ENCODE measurements around the gene ERLIN1.

ERLIN1 gene

DNA sequence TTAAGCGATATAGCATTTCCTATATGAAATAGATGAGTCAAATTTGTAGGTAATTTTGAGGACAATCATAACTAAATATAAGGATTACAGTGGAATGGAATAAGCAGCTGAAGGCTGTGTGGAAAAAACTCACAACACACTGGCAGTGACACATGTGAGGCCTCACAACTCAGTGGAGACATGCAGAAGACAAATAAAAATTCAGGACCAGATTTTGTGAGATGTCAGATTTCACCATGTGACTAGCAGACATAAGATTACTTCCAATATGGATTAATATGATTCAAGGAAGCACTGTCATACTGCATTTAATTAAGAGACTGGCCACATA, 17.6 kb downstream of the ERLIN1 start:
- DNase-seq = no peak

DNA sequence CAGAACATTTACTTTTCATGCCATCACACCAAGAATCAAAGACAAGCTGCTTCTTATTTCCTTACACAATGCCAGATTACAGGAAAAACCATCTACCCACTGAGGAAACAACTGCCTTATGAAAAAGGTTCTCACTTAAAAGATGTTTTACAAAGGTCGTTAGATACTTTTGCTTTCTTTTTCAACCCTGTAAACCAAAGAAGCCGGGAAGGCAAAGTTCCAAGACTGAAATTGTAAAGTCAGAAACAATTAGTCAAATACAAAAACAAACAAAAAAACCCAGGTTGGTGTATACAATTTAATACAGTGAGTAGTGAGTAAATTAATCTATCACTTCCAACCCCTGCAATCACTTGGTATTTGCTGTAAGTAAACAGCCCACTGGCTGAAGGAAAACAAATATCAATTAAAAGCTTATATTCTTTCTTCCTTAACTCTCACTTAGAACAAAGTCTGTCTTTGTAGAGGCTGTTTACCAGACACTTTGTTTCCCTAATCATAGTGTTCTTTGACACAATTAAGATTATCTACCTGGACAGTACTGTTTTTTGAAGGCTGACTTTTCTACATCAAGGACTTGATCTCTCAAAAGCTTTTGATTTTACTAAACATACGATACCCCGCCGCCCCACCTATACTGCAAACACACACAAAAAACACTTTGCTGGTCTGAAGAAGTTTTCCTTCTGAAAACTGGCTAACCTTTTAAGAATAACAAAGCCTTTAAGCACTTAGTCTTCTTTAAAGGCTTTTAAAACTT, 18.1 kb downstream of the ERLIN1 start:
- no peak for DNase-seq

DNA sequence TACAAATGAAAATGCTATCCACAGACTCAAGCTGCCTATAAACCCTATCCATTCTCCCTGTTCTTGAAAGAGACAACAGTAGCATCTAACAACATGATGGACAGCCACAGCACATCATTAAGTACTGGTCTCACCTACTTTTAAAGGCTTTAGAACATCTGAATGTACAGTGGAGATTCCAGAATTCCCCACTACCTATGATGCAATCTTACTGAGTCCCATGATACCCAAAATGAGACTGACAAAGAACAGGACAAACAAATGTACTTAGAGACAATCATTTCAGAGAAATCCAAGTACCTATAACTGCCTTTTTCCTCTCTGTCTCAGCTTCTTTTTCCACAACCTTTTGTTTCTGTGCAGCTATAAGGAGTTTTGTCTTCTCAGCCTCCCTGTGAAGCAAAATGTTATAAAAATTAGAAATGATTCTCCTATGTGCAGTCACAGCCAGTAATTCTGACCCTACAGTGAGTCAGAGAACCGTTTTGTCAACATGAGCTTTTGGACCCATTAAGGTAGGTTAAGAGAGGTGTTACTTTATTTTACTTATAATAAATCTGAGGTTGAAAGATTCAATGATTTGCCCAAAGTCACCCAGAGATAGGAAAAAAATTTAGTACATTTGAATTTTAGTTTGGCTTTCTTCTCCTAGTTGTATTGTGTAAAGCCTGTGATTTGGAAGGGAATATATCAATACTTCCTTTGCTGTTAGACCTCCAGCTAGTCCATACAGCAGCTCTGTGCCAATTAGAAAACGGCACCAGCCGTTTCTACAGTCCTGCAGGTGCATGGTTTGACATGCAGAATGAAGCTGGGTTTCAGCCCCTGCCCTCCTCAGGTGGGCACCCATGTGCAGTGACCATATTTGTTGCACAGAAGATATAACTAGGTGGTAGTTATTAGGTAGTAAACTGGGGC, 21.9 kb downstream of the ERLIN1 start:
- no peak for DNase-seq

DNA sequence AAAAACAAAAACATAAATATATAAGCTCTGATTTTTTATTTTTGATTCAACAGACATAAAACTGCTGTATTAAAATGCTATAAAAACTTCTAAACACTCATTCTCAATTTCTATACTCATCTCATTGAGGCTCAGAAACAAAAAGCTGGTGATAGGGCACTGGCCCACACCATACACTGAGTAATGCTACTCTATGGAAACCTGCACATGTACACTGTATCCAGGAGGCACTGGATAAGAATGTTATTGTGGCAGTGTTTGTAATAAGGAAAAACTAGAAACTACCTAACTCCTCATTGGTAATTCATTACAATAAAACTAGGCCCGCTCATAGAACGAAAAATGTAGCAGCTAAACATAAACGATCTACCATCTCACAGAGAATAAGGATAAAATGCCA, 23.1 kb downstream of the ERLIN1 start:
- DNase-seq = no peak

DNA sequence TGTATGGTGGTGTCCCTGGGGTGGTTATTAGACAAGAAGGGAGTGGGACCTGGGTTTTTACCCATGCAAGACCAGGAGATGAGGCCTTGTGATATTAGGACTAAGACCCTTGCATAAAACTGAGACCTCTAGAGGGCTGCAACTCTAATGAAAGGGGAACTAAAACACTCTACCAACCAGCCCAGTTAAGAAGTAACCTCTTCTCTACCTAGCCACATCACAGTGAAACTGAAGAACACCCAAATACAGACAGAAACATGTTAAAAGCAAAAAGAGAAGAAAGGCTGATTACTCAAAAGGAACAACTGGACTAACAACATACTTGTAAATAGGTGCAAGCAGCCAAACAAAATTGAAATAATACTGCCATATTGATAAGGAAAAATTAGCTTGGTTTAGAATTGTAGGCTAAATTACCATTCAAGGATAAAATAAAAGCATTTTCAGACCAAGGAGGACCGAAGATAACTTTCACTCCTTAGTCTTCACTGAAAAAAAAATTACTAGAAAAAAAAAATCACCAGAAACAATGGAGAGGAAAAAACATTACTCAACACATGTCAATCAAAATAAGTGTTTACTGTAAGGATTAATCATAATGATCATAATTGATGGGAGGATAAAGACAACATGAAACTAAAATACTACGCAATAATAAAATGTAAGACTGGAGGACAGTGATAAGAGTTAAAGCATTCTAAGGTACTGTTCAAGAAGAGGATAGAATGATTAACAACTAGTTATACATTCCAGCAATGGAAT, 27.6 kb downstream of the ERLIN1 start:
- no peak for DNase-seq

DNA sequence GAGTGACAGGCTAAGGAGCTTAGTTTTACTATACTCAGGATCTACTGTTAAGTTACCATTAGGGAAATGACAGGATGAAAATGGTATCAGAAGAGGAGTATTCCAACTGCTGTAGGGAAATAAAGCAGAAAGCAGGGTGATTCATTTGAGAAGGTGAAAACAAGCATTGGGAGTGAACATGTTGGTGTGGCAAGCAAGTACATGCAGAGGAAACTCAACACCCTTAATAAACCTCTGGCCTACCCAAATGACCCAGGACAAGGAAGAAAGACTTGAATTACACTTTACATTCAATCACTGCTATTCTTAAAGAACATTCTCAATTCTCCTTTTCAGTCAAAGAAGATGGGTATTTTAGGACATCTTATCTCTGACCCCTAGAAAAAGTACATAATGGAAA, 28.7 kb downstream of the ERLIN1 start:
- DNase-seq = no peak

DNA sequence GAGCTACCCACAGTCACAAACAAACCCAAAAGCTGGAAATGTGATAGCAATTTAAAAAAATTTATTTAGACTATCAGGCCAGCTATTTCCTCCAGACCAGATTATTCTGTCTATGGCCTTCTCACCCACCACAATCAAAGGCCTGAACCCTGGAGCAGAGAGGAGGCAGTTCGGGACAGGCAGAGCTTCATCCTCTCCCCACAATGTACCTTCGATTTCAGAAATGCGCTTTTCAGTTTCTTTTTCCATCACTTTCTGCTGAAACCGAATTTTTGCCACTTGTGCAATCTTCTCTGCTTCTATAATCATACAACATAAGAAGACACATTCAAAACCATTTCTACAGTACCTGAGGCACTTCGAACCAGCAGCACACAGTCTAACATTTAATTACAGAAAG, 29.9 kb downstream of the ERLIN1 start:
- DNase-seq = no peak

DNA sequence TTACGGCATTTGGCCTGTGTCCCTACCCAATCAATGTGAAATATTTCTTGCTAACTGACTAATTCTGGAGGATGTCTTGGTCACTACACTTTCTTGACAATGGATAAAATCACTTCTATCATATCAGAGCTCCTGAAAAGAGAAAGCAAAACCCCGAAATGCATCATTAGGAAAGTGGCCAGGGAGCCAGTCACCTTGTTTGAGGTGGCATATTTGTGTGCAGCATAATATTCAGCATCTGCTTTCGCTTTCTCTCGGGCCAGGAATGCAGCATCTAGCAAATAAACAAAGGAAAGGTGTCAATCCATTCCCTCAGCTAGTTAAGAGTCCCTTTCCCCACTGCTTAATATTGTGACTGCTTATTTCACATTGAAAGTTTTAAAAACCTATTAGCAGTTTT, 31.2 kb downstream of the ERLIN1 start:
- DNase-seq = no peak

DNA sequence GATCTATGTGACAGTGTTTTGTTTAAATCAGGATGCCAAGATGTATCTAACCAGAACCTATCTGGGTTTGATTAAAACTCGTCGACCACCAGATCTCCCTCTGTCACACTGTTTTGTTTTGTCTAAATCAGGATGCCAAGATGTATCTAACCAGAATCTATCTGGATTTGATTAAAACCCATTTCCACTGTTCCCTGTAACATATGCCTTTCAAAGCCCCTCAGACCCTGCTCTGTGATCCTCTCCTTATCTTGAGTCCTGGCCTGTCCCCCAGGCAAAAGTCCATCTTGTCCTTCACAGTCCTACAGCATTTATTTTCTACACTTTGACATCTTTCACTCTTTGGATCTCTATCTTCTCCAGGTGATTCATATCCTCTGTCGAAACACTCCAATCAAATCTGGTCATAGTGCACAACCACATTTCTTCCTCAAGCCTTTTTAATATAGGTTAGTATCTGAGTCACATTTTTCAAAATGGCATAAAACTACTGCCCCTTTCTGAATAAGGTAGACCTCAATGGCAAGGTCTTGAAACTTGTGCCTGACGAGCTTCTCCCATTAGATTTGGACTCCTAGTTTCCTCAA, 32.5 kb downstream of the ERLIN1 start:
- no peak for DNase-seq

DNA sequence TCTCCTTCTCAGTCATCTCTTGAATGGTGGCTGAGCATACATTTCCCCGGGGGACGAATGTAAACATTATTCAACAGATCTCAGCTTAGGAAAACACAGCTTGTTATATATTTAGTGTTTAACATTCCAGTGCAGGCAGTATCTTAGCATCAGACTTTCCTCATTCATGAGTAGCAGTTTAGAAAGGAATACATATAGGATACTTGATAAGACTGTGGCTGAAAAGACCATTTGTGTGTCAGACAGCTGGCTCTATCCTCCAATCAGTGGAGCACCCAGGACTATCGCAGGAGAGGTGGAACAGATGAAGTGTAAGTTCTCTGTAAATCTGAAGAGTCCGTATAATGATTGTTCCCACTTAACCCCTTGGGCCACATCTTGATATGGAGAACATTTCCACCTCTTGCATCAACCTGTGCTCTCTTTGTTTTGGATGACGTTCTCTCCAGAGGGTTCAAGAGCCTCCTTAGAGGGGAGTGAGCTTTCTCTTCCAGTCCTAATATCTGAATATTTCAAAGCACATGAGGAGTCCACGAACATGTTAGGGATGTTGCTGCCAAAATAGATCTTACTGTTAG, 34.0 kb downstream of the ERLIN1 start:
- no peak for DNase-seq

DNA sequence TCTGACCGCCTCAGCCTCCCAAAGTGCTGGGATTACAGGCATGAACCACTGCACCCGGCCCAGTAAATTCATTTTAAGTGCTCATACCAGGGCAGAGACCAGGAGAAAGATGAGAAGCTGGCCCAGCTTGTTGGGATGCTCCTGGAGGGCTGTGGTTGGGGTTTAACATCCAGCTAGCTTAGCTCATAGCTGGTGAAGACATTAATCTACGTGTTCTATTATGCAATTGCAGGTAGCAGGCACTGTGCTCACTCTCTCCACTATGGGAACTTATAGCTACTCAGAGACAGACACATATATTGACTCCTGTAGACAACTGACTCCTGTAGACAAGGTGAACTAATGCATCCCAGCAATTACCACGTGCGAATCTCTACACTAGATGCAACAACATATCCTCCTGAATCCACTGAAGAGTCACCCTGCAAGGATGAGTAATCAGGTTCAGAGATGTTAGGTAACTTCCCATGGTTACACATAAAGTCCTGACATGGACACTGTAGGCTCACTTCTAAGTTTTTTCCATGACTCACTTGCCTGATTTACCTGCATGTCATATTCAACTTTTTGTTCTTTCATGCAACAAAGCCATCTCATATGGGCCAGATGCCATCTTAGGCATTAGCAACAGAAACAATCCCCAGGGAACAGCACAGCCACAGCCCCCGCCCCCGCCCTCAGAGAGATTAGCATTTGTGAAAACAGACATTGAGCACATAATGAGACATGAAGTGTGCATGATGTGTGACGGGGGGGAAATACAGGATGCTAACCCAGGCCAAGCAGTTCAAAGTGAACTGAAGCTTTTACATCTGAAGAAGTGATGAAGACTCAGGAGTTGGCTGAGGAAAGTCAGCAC, 37.2 kb downstream of the ERLIN1 start:
- no peak for DNase-seq

DNA sequence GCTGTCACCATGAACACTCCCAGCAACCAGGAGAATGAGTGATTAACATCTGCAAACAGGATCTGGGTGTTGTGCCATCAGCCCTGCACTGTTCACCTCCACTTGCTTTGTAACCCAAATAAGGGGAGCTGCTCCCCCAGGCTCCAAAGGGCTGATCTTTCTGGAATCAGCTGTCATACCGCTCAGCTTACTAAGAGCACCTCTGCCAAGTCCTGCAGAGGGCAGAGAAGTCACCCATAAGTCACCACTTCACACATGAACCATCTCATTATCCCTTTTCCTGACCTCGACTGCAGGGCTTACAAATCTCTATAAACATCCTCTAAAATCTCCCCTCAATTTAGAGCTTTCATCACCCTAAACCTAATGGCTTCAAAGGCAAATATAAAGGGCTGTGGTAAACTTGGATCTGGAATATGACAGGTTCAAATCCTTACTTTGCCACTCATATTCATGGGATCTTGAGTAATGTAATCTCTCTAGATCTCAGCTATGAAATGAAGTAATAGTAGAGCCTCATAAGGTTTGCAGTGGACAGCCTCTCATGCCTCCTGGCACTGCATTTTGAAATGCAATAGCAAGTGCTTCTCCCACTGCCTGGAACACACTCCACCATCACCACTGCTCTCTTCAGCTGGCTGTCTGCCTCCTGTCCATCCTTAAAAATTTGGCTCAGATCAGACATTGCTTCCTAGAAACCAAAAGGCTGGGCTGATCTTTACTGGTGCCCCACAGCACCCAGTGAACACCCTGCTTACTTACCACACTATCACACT, 38.8 kb downstream of the ERLIN1 start:
- DNase-seq = no peak

DNA sequence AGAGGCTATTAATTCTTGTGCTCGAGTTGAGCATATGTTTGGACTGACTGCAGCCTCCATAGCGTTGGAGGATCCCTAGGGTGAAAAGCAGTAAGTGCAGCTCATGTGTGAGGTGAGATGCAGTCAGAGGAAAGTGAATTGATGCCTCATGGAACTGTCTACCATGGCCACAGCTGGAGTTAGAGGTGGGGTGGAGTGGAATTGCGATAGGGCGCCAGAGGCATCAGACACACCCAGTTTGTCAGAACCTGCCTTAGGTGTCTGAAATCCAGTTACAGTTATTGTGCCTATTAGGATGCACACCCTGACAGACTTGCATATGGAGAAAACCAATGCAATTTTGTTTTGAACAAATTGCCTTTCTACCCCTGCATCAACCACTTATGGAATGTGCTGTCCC, 39.4 kb downstream of the ERLIN1 start:
- no peak for DNase-seq

DNA sequence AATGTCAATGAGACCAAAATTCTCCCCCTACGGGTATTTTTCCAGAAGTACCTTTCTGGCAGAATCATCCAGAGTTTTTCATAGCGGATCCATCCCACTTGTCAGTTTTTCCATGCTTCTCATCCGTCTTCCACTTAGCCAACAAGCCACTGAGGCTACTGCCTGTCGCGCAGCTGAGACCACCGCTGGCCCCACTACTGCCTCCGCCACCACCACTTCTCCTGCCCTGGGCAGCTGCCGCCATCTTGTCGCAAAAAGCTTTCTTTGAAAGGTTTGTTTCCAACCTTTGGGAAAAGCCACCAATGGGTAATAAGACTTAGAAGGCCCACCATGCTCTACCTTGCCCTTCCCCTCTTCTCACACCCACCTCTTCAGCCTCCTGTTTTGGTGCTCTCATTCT, 42.1 kb downstream of the ERLIN1 start:
- DNase-seq = no peak

DNA sequence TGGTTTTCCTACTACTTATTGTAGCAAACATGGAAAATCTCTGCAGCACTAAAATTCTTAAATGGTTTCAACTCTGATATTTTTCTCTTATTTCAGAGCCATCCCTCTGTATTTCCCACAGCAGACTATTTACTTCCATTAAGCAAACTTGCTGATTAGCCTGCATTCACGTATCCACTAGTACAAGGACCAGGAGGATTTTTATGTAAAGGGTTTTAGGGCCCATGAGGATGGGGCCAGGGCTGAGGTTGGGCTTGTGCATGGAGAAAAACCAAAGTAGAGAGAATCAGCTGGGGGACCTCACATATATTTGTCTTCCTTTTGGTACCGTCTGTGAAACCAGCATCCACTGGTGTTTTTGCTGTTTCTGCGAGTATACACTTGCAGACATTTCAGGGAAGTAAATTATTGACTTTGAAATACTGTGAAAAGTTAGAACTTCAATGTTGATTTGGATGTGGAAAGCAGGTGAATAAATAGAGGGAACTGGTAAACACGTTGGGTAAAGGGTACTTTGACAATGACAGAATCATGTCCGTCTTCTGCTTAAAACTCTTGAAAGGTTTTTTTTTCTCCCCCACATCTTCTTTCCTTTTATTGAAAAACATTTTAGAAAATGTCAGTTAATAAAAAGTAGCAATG, 44.3 kb downstream of the ERLIN1 start:
- DNase-seq = no peak

DNA sequence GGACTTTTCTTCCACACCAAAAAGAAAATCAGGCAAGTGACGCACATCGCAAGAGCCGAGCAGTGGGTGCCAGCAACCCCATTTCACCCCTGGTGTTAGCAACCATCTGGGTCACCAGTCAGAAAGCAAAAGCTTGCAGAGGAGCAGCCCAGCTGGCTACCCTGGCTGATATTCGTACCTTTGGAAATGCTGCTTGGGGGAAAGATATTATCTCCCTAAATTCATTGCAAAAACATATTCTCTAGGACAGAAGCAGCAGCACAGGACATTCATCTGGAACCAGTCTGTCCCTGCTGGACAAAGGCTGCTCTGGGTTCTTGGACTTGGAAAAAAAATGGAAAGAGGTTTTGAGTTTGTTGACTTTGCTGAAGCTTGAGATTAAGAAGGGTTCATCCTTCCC, 45.8 kb downstream of the ERLIN1 start:
- DNase-seq = no peak

DNA sequence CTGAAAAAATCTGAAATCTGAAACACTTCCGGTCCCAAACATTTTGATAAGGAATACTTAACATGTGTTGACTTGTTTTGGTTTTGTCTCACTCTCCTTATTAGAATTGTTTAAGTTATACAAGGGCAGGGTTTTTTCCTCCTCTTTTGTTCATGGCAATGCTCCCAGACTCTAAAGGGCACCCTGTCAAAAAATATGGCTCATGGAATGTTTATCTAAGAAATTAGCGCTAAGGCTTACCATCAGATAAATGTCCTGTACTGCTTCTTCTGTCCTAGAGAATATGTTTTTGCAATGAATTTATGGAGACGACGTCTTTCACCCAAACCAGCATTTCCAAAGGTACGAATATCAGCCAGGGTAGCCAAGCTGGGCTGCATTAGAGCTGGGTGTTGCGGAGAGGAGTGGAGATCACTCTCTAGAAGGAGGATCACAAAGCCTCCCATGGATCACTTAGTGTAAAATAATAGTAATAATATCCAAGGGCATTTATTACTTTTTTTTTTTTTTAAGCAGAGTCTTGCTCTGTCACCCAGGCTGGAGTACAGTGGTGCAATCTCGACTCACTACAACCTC, 46.8 kb downstream of the ERLIN1 start:
- no peak for DNase-seq

DNA sequence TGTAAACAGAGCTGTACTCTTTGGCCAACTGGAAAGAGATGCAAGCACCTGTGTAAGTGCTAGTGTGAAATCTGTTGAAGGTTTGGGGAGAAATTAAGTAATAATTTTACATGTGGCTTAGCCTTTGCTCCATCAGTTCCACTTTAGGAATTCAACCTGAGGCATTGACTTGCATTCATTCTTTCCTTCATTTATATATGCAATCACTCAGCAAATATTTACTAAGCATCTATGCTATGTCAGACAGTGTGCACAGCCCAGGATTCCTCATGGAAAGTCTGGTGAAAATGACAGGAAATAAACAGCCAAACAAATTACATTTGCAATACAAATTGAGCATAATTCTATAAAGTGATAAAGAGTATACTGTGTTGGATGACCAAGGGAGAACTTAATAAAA, 50.3 kb downstream of the ERLIN1 start:
- no peak for DNase-seq

DNA sequence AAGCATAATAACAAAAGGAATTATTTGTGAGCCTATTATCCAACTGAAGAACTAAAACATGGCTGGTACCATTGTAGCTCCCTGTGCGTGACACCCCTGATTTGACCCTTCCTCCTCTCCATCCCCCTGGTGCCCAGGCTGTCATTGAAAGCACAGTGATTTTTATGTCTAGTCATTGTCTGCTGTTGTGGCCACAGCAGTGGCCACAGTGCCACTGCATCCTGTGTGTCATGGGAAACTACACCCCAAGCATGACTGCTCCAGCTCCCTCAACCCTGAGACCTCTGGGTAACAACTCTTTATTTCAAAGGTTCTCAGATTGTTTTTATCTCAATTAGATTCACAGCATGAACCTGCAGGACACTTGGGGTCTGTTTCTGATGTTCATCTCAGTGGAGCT, 52.0 kb downstream of the ERLIN1 start:
- no peak for DNase-seq

DNA sequence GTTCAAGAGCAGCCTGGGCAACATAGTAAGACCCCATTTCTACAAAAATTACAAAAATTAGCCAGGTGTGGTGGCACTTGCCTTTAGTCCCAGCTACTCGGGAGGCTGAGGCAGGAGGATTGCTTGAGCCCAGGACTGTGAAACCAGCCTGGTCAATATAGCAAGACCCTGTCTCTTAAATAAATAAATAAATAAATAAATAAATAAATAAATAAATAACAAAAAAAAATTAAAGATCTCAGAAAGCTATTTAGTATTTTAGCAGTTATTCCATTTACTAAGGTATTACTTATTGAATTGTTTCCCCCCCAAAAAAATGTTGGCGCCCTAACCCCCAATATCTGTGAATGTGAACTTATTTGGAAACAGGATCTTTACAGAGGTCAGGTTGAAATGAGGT, 53.4 kb downstream of the ERLIN1 start:
- DNase-seq = no peak

All from NCI-H1417 treated with DMSO at 0.1 percent for 48 hours (cell line).